Measurements from ENCODE around the gene SORL1. TPM values are rescaled to one million over a fixed set of nuclear protein-coding genes. Genes with fewer than 3 reads are reported as not detected.

SORL1 gene
- total RNA-seq, 1 experiment from 2014 or later: 0.10 TPM

DNA sequence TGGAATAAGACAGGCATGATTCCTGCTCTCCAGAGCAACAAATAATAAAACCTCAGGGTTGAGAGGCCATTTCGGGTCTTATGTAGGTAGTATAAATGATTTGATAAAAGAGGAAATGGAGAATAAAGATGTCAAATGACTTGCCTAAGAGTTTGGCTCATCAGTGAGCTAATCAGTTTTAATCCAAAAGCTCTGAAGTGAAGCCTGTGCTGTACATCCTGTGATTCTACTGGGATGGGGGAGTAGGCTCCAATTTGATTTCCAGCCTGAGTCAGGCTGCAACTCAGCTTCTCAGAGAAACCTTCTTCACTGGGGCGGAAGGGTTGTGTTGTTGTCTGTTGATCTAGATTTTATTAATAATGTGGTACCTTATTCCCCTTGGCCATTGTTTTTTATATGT, 192.9 kb downstream of the SORL1 start:
- no peak overlapping the region for H3K27ac ChIP-seq
- no peaks in the 10 kb centered on the region for H3K4me1 ChIP-seq

DNA sequence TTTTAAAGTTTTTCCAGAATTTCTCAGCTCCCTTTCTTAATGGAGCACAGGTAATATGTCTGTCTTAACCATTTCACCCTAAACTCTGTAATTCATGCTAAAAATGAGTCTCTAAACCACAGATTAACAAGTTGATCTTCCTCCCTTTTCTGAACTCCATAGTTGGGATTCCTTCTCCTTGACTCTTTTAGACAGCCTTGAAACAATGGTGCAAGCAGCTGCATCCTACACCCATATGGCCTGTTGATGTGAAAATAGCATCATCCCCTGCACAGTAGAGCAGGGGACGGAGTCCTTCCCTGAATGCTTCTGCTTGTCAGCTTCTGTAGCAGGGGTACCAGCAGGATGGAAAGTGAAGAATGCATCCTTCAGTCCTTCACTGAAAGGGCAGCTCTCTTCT, 193.5 kb downstream of the SORL1 start:
- Histone ChIP-seq H3K9me3 (replicated peaks) (no peaks in the 10 kb centered on the region), H3K36me3 (no peaks in the 10 kb centered on the region), H3K27me3 (no peaks in the 10 kb centered on the region), H3K4me1 (no peaks in the 10 kb centered on the region), H3K4me3 (no peak overlapping the region), H3K27ac (no peak overlapping the region)
- no peak for DNase-seq

More for the DNA sequence above, 192.9 kb downstream of the SORL1 start:
- no peak for DNase-seq
- H3K27me3 ChIP-seq: no peaks in the 10 kb centered on the region
- H3K4me3 ChIP-seq: no peak overlapping the region
- no peaks in the 10 kb centered on the region for H3K9me3 ChIP-seq (replicated peaks)
- no peaks in the 10 kb centered on the region for H3K36me3 ChIP-seq

DNA sequence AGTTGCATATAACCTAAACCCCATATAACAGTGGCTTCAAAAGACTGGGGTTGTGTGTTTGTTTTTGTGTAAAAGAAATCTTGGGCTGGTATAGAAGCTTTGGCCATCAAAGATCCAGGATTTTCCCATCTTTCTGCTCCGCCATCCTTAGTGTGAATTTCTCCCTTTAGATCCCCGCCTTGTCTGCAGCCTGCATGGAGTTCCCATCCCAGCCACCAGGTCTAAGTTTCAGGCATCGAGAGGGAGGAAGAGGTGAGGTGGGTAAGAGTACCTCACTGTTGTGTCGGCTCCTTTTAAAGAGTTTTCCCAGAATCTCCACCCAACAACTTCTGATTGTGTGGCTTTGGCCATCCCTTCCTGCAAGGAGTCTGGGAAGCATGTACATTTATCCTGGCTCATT, 196.2 kb downstream of the SORL1 start:
- H3K27me3 ChIP-seq: no peaks in the 10 kb centered on the region
- H3K4me1 ChIP-seq: no peaks in the 10 kb centered on the region
- no peak overlapping the region for H3K27ac ChIP-seq
- no peak for DNase-seq
- H3K9me3 ChIP-seq (replicated peaks): no peaks in the 10 kb centered on the region
- no peak overlapping the region for H3K4me3 ChIP-seq
- H3K36me3 ChIP-seq: no peaks in the 10 kb centered on the region

DNA sequence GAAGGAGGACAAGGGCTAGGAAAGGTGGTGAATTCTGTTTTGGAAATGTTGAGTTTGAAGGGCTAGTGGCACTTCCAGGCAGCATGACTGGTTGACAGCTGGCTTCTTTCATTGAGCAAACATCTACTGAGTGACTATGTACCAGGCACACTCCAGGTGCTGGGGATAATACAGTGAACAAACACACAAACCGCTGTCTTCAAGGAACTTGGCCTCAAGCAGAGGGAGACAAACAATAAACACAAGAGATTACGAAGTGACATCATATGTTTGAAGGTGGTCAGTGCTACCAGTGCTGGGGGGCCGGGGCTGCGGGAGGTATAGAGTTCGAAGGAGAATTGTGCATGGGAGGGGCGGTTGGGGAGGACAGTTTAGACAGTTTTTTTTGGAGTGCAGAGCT, 197.7 kb downstream of the SORL1 start:
- no peaks in the 10 kb centered on the region for H3K36me3 ChIP-seq
- no peak overlapping the region for H3K4me3 ChIP-seq
- H3K27me3 ChIP-seq: no peaks in the 10 kb centered on the region
- no peak for DNase-seq
- H3K27ac ChIP-seq: no peak overlapping the region
- no peaks in the 10 kb centered on the region for H3K4me1 ChIP-seq
- no peaks in the 10 kb centered on the region for H3K9me3 ChIP-seq (replicated peaks)

DNA sequence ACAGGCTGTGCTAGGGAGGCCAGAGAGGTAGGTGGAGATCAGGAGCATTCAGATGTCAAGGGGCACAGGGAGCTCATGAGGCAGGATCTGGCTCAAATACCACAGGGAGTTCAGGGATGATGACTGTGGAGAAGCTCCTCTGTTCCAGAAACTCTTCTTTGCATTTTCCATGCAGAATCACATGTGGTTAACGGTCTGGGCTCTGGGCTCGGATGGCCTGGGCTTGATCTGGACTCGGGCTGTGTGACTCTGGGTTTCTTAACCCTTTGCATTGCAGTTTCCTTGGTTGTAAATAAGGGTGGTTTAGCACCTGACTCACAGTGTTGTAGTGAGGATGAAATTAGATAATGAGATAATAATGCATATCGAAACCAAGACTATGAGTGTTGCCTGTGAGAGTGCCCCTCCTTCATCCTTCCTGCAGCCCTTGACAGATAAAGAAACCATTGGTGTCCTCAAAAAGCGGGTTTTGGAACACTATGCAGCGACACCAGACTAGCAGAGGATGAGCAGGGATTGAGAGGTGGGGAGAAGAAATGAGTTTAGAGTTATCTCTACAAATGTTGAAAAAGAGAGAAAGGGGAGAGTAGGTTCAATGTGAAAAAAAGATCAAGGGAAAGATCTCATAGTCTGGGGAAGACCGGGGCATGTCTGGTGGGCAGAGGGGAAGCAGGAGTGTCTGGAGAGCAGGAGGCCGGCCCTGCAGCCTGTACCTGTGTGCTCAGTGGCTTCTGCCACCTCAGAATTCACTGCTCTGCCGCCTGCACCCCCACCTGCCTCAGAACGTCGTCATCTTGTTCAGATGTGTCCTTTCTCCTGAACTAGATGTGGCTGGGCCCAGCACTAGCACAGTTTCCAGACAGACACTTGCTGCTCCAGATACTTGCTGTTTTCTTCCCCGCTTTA, 198.5 kb downstream of the SORL1 start:
- DNase-seq: no peak
- H3K4me3 ChIP-seq: no peak overlapping the region
- no peaks in the 10 kb centered on the region for H3K36me3 ChIP-seq
- H3K9me3 ChIP-seq (replicated peaks): no peaks in the 10 kb centered on the region
- H3K4me1 ChIP-seq: no peaks in the 10 kb centered on the region
- no peak overlapping the region for H3K27ac ChIP-seq
- no peaks in the 10 kb centered on the region for H3K27me3 ChIP-seq

DNA sequence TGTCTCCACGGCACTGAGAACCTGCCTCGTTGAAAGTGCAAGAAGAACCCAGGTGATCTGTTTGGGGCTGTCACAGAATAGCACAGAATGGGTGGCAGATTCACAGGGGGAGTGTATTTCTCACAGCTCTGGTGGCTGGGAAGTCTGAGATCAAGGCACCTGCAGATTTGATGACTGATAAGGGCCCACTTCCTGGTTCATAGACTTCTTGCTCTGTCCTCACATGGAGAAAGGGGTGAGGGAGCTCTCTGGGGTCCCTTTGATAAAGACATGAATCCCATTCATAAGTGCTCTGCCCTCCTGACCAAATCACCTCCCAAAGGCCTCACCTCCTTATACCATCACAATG, 199.1 kb downstream of the SORL1 start:
- H3K27me3 ChIP-seq: no peaks in the 10 kb centered on the region
- DNase-seq: no peak
- H3K36me3 ChIP-seq: no peaks in the 10 kb centered on the region
- H3K9me3 ChIP-seq (replicated peaks): no peaks in the 10 kb centered on the region
- H3K27ac ChIP-seq: no peak overlapping the region
- H3K4me3 ChIP-seq: no peak overlapping the region
- no peaks in the 10 kb centered on the region for H3K4me1 ChIP-seq

DNA sequence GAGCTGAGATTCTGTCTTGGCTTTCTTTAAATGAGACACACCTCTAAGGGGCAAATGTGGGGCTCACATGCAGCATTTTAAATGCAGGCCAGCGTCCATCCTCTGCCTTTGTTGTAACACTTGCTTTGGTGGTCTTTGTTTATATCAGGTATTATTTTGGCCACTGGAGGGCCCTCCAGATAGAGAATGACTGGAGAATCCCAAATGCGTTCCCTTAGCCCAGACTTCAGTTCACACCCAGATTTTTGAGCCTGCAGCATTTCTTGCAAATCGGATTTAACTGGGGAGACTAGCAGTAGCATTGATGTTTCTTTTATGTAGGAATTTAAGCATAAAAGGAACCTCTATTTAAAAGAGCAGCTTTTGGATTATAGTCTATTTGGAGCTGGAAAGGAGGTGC, 200.9 kb downstream of the SORL1 start:
- no peak overlapping the region for H3K4me3 ChIP-seq
- no peaks in the 10 kb centered on the region for H3K27me3 ChIP-seq
- H3K9me3 ChIP-seq (replicated peaks): no peaks in the 10 kb centered on the region
- peak; percentile 24 to 58 for DNase-seq
- H3K27ac ChIP-seq: no peak overlapping the region
- no peaks in the 10 kb centered on the region for H3K36me3 ChIP-seq
- peaks cover 4% of the 10 kb centered on the region; the same call in 1 of the 2 replicates for H3K4me1 ChIP-seq

DNA sequence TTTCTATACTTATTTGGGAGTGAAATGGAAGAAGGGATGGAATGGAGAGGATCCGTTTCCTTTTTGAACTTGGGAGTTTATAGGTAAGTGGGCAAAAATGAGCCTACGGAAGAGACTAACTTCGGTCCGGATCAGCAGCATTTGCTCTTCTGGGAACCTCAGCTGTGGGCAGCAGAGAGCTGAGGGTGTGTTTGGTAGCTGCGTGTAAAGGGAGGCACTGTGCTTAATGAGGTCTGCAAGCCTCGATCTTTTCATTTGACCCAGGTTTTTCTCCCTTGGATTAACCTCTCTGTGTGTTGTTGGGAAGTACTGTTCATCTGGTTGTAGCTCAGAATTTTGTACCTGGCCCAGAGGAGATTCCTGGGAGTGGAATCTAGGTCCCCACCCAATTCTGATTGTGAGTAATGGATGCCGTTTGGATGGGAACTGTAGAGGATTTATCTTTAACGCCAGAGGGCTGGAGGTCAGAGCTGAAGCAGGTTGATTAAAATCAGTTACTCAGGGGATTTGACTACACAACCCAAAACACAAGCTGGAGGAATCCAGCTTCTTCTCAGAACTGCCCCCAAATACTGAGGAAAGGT, 202.2 kb downstream of the SORL1 start:
- H3K9me3 ChIP-seq (replicated peaks): no peaks in the 10 kb centered on the region
- peaks cover 4% of the 10 kb centered on the region; the same call in 1 of the 2 replicates for H3K4me1 ChIP-seq
- H3K27me3 ChIP-seq: no peaks in the 10 kb centered on the region
- no peak overlapping the region for H3K27ac ChIP-seq
- DNase-seq: no peak
- H3K4me3 ChIP-seq: no peak overlapping the region
- no peaks in the 10 kb centered on the region for H3K36me3 ChIP-seq

DNA sequence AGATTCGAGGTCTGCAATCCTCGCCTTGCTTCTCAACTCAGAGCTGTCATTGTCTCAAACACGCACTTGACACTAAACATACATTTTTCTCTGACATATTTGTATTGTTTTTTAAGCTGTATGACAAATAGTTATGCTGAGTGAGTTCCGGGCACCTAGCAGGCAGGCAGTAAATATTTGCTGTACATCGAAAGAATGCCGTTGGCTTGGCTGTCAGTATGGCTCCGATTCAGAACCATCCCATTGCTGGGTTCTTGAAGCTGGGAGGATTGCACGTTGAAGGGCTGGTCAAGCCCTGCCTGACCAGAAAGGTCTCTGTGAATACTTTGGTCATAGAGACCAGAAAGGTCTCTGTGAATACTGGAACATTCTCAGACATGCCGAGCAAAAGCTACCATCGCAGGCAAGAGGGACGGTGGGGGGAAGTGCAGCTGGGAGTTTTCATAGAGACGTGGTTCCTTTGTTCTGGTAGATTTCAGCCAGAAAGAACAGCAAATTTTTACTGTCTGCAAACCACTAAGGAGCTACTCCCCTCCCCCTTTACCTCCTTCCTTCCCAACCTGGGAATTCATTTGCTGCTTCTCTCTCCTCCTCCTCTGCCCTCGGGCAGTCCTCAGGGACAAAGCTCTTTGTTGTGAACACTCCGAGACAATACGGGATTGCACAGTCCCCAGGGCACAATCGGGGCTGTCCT, 202.9 kb downstream of the SORL1 start:
- Histone ChIP-seq H3K36me3 (no peaks in the 10 kb centered on the region), H3K27me3 (no peaks in the 10 kb centered on the region), H3K27ac (peak overlapping the region; percentile 94), H3K4me1 (peaks cover 4% of the 10 kb centered on the region; the same call in 1 of the 2 replicates), H3K4me3 (peak overlapping the region; percentile 64), H3K9me3 (replicated peaks) (no peaks in the 10 kb centered on the region)
- DNase-seq: no peak

DNA sequence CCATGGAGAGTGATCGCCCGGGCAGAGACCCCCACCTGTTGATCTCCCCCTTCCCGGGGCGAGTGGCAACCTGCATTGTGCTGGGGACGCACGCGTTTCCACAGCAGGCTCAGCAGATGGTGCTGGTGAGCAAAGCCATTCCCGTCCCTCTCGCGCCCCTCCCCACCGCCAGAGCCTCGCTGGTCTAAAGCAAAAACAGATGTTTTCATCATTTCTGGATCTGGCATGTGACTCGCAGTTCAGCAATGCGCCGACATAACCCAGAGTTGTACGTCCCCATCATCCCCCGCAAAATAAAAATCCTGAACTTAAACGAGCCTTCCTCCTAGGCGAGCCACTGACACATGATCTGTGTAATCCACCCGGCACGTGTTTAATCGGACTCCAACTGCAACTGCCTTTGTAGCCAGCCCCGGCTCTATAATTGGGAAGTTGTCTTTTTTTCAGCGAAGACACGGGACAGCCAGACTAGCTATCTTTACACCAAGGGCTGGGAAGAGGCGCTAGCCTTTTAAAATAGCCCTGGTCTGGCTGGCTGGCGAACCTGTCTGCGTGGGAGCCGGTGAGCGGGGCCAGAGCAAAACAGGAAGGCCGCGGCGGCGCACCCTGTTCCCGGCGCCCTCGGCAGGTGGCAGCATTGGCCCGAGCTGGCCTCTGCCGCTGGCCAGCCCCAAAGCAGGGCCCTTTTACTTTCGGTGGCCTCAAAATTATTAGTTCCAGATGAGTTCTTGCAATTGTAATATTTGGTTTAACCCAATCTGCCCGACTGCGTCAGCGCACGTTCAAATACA, 203.6 kb downstream of the SORL1 start:
- peak; percentile 82 to 84 for DNase-seq
- Histone ChIP-seq H3K9me3 (replicated peaks) (no peaks in the 10 kb centered on the region), H3K27ac (peak overlapping the region; percentile 94), H3K4me1 (peaks cover 4% of the 10 kb centered on the region; the same call in 1 of the 2 replicates), H3K4me3 (peak overlapping the region; percentile 64), H3K36me3 (no peaks in the 10 kb centered on the region), H3K27me3 (no peaks in the 10 kb centered on the region)

DNA sequence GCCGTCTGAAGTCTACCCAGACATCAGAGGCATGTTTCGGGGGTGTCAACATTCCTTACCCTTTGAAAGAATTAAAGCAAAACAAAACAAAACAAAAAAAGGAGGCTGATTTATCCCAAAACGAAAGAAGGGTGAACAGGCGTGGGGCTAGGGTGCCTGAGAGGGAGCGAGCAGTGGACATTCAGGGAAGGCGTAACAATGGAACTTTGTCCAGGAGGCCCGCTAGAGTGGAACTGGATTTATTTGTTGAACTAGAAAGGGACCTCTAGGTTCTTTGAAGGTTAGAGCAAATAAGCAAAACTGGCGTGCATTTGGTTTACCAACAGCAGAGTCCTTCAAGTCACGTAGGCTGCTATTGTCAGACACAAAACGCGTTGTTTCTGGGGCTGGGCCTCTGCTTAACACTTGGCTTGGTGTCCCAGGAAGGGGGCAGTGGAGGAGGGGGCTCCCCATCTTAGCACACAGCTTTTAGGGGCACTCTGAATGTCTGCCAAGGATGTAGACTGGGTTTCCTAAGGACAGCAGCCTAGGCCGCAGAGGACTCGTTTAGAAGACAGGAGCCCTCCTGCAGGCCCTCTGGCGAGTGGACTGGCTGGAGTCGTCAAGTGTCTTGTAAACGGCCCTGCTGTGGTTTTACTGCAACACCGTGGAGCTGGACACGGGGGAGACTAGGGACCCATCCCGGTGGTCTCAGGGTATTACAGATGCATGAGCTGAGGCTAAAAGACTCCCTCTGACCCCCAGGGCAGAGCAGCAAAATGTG, 204.4 kb downstream of the SORL1 start:
- H3K36me3 ChIP-seq: no peaks in the 10 kb centered on the region
- H3K4me1 ChIP-seq: peaks cover 4% of the 10 kb centered on the region; the same call in 1 of the 2 replicates
- peak in 1 of 2 experiments; percentile 9 for DNase-seq
- H3K27me3 ChIP-seq: no peaks in the 10 kb centered on the region
- no peaks in the 10 kb centered on the region for H3K9me3 ChIP-seq (replicated peaks)
- H3K4me3 ChIP-seq: peak overlapping the region; percentile 64
- H3K27ac ChIP-seq: peak overlapping the region; percentile 94

DNA sequence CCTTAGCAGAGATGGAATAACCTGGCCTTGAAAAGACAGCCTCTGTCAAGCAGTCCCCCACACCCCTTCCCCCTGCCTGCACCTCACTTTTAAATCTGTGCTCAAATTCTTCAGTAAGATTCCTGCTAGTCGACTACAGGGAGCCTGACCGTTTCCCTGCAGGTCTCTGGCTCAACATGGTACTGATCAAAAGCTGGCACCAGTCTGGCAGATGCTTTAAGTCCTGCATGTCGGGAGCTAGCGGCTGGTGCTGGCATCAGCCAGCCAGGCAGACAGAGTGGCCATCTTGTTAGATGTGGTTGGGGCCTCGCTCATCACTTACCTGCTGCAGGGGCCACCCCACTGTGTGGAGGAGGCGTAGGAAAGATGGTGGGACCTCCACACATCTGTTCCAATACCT, 205.0 kb downstream of the SORL1 start:
- DNase-seq: no peak
- H3K36me3 ChIP-seq: no peaks in the 10 kb centered on the region
- peaks cover 4% of the 10 kb centered on the region; the same call in 1 of the 2 replicates for H3K4me1 ChIP-seq
- no peak overlapping the region for H3K27ac ChIP-seq
- no peaks in the 10 kb centered on the region for H3K9me3 ChIP-seq (replicated peaks)
- H3K4me3 ChIP-seq: no peak overlapping the region
- no peaks in the 10 kb centered on the region for H3K27me3 ChIP-seq

DNA sequence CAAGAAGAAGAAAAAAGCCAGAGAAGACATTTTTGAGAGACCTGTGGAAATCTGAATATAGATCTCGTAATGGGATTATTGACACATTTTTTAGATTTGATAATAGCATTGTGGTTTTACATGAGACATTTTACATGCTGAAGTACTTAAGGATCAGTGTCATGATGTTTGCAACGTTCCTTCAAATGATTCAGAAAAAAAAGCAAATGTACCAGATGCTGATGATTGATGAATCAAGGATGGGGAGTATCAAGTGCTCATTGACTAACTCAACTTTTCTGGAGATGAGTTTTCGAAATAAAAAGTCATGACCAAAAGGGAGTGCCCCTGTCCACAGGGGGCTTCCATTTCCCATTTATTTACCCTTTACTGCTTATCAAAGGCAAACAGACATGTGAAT, 207.7 kb downstream of the SORL1 start:
- Histone ChIP-seq H3K4me1 (peaks cover 4% of the 10 kb centered on the region; the same call in 1 of the 2 replicates), H3K27ac (no peak overlapping the region), H3K36me3 (no peaks in the 10 kb centered on the region)

More for the DNA sequence above, 207.7 kb downstream of the SORL1 start:
- H3K27me3 ChIP-seq: no peaks in the 10 kb centered on the region
- H3K4me3 ChIP-seq: no peak overlapping the region
- no peaks in the 10 kb centered on the region for H3K9me3 ChIP-seq (replicated peaks)
- no peak for DNase-seq
